Measurements from ENCODE around the gene AJAP1. TPM values are rescaled to one million over a fixed set of nuclear protein-coding genes. Genes with fewer than 3 reads are reported as not detected.

AJAP1 gene
- total RNA-seq, 2 donors from 2014 or later, result 0.04 to 0.08 TPM

- Histone ChIP-seq H3K36me3 (no peaks in the 10 kb centered on the region), H3K9me3 (no peaks in the 10 kb centered on the region), H3K27ac (no peak overlapping the region), H3K4me3 (no peak overlapping the region), H3K4me1 (peaks cover 0 to 24% of the 10 kb centered on the region in 2 donors), H3K27me3 (peaks cover 0 to 19% of the 10 kb centered on the region in 2 donors)
- no peak for DNase-seq (ENCODE audit: low spot score)
- TF ChIP-seq CTCF (IDR thresholded peaks at IDR 0.05), result peak; percentile 98
These were observed 1.6 kb upstream of the AJAP1 start for GRCh38 chr1:4652631-4653327.

- no peak for TF ChIP-seq CTCF (IDR thresholded peaks at IDR 0.05)
- H3K27me3 ChIP-seq, result peaks cover 0 to 19% of the 10 kb centered on the region in 2 donors
- H3K4me1 ChIP-seq, result peaks cover 0 to 24% of the 10 kb centered on the region in 2 donors
- no peaks in the 10 kb centered on the region for H3K9me3 ChIP-seq
- H3K27ac ChIP-seq, result no peak overlapping the region
- no peaks in the 10 kb centered on the region for H3K36me3 ChIP-seq
- no peak overlapping the region for H3K4me3 ChIP-seq
- DNase-seq (ENCODE audit: low spot score), result no peak
These were observed 1.1 kb upstream of the AJAP1 start for GRCh38 chr1:4653328-4653660.

DNA sequence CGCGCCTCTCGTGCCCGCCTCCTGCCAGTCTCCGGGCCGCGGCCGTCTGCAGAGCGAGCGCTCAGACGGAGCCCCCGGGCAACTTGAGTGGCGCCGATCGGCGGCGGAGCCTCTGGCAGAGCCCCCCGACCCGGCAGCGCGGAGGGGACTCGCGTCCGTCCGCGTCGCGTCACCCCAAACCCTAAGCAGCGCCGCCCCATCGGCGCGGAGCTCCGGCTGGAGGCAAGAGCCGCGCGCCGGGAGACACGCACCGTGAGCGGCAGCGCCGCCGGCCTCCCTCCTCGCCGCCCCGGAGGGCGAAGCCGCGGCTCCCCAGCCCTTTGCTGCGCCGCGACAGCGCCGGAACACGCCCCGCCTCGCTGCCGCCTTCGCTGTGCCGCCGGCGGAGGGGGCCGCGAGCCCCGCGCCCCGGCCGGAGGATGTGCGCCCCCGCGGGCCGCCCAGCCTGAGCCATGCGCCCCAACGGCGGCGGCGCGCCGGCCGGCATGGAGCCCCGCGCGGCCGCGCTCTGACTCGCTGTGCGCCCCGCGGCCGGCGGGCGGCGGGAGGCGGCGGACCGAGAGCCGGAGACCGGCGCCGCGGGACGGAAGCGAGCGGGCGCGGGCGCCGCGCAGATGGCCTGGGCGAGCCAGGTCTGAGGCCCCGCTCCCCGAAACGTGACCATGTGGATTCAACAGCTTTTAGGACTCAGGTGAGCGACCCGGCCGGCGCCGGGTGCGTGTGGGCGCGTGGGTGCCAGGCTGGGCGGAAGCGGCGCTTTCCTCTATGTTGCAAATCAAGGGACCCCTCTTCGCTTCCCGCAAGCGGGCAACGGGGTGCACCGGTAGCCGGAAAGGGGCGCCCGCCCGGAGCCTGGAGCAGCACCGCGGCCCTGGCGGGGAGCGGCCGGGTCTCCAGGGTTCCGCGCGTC is 610 bp downstream of the AJAP1 start:
- Histone ChIP-seq H3K27ac (no peak overlapping the region), H3K9me3 (no peaks in the 10 kb centered on the region), H3K4me1 (peaks cover 0 to 24% of the 10 kb centered on the region in 2 donors), H3K4me3 (peak overlapping the region in 1 of 2 donors; percentile 41), H3K36me3 (no peaks in the 10 kb centered on the region), H3K27me3 (peaks cover 0 to 19% of the 10 kb centered on the region in 2 donors)
- DNase-seq (ENCODE audit: low spot score), result no peak
- no peak for TF ChIP-seq CTCF (IDR thresholded peaks at IDR 0.05)

DNA sequence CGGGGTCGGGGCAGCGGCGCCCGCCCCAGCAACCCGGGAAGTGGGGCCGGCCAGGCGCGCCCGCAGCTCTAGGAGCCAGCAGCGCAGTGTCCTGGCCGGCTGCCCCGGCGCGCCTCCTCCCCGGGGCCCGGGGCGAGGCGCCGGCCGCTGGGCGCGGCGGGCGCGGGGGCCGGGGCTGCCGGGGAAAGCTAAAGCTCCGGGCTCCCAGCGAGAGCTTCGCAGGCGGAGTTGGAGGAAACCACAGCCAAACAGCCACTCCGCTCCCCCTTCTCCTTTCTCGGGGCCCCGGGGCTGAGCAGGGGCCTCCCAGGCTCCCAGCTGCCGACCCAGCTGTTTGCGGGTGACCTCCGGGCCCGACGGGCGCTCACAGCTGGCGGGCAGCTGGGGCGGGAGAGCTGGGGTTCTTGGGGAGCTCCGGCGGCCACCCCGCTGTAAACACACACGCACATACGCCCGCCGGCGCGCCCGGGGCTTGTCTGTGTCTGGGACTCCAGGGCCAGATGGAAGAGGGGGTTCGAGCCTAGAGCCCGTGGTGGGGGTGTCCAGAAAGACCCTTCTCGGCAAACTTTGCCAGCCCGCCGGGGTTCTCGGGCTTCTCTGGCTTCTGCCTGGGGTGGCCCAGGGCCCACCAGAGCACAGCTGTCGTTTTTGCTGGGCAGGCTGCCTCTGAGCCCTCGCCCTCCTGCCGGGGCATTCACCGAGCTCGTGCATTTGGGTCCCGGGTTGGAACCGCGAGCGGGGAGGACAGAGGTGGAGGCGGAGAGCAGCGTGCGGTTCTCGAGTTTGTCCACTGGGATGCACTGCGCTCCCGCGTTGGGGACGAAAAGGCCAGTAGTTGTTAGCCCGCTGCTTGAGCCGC is 1.5 kb downstream of the AJAP1 start:
- Histone ChIP-seq H3K27me3 (peaks cover 0 to 23% of the 10 kb centered on the region in 2 donors), H3K4me1 (peaks cover 0 to 24% of the 10 kb centered on the region in 2 donors), H3K36me3 (no peaks in the 10 kb centered on the region), H3K27ac (no peak overlapping the region), H3K4me3 (peak overlapping the region in 1 of 2 donors; percentile 41), H3K9me3 (no peaks in the 10 kb centered on the region)
- DNase-seq (ENCODE audit: low spot score), result no peak
- TF ChIP-seq CTCF (IDR thresholded peaks at IDR 0.05), result peak in 1 of 2 donors; percentile 69

DNA sequence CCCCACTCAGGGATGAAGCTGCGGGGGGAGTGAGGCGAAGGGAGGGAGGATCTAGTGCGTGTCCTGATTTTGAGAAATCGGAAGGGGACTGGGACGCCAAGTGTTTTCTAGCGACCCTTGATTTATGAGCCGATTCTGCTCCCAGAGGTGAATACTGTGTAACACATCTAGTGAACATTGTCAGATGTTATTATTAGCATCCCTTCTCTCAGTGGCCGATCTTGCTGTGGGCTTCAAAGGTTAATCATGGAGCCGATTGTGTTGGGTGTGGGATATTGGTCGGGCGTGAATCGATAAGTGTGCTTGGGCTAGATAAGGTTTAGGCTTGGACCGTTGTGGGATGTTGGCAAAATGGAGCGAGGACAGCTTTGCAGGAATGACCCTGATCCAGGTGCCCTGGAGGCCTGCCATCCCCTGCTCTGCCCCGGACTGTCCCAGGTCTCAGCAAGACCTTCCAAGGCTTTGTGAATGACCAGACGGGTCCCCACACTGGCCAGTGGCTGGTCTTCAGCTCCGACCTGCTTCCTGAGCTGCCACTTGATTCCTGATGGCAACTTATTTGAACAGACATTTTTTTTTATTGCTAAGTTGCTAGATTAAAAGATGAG is 2.2 kb downstream of the AJAP1 start:
- H3K4me1 ChIP-seq, result peaks cover 0 to 24% of the 10 kb centered on the region in 2 donors
- DNase-seq (ENCODE audit: low spot score), result no peak
- peaks cover 0 to 24% of the 10 kb centered on the region in 2 donors for H3K27me3 ChIP-seq
- H3K27ac ChIP-seq, result no peak overlapping the region
- no peaks in the 10 kb centered on the region for H3K9me3 ChIP-seq
- no peaks in the 10 kb centered on the region for H3K36me3 ChIP-seq
- H3K4me3 ChIP-seq, result no peak overlapping the region
- TF ChIP-seq CTCF (IDR thresholded peaks at IDR 0.05), result peak; percentile 2 to 28
